ENCODE results near the gene TMEM207.

TMEM207 gene

GRCh38 chr3:190382082-190382481, 67.6 kb downstream of the TMEM207 start:
- DNase-seq, result no peak

GRCh38 chr3:190381441-190381840, 68.3 kb downstream of the TMEM207 start:
- DNase-seq, result no peak

- DNase-seq, result no peak
Observed at GRCh38 chr3:190380184-190380583, 69.5 kb downstream of the TMEM207 start.
